Activated CD8-positive, alpha-beta memory T cell treated with anti-CD3 and anti-CD28 coated beads, Interleukin-2, amount 50 U/mL, for 1 hour (primary cell): ENCODE data around the gene RASSF1.
A peak's percentile ranks its signal among the peaks of the same experiment; 100 is the strongest.

Source experiments
- DNase-seq: peaks from one replicate; pipeline ENCODE4 v3.0.0-alpha.2; 2020; ENCODE audit errors: extremely low read depth

RASSF1 gene

DNA sequence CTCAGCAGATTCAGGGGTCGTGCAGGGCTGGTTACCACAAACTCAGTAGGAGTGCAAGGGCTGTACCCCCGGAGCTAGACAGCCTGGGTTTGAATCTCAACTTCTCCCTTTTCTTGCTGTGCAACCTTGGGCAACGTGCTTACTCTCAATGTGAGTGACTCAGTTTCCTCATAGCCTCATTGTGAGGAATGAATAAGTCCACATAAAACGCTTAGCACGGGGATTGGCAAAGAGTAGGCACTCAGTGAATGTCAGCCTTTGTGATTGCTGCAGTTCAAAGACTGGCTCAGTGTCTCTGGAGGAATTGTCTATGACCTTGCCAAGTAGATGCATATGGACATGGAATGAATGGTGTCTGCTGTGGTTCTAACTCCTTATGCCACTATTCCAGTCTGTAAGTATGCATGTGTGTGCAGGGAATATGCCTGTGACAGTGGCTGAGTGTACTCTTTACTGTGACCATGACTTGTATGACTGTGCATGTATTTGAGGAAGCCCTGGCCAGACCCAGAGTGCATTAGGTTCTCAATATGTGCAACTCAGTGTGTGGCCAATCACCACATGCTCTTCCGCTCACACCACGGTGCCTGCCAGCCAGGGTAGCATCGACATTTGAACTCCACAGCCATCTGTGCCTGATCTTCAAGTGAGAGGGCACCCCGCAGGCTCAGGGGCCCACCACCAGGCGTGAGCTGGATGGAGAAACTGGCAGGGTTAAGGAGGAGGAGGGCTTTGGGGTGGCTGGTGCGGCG, 40.5 kb downstream of the RASSF1 start:
- DNase-seq, result no peak

DNA sequence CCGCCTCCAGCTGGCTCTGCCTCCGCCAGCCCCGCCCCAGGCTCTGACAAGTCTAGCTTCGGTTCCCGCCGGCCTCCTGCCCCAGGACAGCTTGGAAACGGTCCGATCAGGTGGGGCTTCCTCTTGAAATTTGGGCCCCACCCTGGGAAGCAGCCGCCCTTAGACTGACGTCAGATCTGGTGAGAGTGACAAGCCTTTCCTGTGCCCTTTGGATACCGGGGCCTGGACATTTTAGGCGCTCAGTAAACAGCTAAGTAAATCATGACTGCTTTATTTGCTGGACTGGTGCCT, 41.1 kb downstream of the RASSF1 start:
- no peak for DNase-seq

GRCh38 chr3:50298836-50299637, 41.6 kb downstream of the RASSF1 start, which contains the start of the genes HYAL3 and NAA80:
HYAL3 (minus strand) TSS chr3:50299405; CDS start chr3:50295602, 3,803 bp downstream.
NAA80 (minus strand) TSS chr3:50299405; CDS start chr3:50297463, 1,942 bp downstream.
- DNase-seq, result peak; percentile 98

- no peak for DNase-seq
These were observed 42.5 kb downstream of the RASSF1 start for GRCh38 chr3:50297896-50298725.

DNA sequence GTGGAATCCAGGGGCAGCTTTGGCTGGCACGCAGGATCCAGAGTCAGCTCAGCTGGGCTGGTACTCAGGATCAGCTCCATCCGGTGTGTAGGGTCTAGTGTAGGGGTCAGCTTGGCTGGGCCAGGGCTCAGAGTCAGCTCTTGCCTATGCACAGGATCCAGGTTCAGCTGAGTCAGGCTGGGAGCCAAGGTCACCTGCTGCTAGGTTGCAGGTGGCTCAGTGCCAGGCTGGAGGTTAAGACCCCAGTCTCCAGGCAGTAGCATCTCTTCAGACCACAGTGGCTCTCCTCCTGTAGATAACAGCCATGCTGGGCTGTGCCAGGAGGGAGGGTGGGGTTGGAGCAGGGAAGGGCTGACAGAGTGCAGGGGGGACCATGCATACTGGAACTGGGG, 43.3 kb downstream of the RASSF1 start:
- no peak for DNase-seq

DNA sequence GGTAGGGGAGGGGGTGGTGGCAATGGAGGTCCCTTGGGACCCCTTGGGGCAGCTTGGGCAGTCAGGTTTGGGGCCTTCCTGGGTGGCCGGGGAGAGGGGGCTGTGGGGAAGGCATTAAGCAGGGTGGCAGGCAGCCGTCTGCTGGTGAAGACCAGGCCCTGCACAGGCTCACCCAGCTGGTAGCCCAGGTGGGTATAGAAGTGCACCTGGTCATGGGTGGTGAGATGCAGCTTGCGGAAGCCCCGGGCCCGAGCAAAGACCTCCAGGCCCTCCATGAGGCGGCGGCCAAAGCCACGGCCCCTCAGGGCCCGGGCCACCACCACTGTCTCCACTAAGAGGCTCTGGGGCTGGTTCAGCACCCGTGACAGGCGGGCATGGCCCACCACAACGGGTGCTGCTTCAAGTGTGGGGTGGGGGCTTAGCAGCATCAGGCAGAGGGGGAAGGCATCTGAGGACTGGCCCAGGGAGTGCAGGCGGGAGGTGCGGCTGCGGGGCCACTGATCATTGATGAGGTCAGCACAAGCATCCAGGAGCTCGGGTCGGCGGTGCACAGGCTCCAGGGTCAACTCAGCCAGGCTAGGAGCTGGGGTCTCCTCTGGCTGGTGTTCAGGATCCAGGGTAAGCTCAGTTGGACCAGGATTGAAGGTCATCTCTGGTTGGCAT, 43.8 kb downstream of the RASSF1 start:
- DNase-seq, result no peak

DNA sequence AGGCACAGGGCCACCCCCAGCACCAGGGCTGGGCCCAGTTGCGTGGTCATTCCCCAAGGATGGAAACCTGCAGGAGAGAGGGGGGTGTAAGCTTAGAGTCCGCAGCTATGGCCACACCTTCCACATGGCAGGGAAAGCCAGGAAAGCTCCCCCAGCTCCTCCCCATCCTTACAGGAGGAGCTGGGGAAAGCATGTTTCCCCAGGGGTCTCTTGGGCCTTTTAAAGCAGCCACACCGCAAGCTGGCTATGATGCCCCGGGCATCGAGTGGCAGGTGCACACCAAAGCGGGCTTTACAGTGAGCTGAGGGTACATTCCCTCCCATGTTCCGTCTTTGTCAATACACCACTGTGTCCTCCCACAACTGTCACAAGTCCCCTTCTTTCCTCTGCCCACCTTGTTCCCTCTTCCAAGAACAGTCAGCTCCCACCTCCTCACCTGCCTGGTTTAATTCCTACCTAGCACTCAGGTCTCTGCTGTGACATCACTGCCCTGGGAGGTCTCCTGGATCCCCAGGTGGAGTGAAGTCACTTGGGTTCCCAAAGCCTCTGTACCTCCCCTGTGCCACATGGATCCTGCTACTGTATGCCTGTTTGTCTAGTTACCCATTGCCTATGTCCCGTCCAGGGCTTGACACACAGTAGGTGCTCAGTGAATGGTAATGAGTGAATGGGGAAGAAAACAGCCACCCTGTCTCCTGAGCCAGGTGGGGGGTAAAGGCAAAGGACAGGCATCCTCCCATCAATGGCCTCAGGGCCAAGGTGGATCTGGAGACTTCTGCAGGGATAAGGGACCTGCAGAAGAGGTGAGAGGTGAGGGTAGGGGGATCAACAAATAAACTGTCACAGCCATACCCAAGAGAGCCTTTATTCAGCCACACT, 44.8 kb downstream of the RASSF1 start:
- DNase-seq, result no peak

DNA sequence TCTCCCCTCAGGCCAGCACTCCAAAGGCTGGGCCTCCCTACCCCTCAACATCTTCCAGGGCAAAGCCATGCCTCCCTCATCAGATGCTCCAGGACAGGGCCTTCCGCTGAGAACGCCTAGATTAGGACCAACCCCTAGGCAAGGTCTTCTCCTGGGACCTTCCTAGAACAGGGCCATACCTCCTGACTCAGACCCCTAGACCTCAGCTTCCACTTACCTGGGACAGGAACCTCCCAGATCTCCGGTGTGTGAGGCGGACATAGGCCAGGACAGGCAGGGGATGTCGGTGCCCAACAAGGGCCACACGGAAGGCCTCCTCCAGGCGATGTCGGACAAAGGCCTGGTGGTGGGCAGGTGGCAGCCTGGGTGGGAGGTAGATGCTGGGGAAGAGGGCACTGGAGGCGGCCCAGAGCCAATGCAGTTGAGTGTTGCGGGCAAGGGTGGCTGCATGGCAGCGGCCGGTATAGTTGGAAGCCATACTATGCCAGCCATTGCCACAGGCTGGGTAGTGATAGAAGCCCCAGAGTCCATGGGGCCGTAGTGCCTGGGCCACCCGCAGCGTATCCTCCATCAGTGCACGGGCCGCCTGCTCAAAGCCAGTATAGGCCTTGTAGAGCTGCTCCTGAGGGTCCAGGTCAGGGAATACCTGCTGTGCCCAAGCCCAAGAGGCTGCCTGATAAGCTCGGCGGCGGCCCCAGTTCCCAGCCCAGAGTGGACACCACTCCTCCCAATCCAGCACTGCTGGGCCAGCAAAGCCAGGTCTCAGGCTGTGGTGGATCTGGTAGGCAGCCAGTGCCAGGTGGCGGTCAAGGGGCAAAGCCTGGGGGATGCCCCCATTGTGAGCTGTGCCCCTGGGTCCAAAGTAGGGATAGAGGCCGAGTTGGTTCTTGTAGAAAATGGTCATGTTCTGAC, 45.9 kb downstream of the RASSF1 start:
- no peak for DNase-seq

DNA sequence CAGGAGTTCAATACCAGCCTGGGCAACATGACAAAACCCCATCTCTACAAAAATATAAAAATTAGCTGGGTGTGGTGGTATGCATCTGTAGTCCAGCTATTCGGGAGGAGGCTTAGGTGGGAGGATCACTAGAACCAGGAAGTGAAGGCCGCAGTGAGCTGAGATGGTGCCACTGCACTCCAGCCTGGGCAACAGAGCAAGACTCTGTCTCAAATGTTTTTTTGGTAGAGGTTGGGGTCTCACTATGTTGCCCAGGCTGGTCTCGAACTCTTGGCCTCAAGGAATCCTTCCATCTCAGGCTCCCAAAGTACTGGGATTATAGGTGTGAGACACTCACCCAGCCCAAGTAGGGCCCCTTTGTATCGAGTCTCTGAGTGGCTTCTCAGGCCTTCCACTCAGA, 46.5 kb downstream of the RASSF1 start:
- no peak for DNase-seq

GRCh38 chr3:50293079-50293801, 47.4 kb downstream of the RASSF1 start:
- no peak for DNase-seq

- DNase-seq, result peak; percentile 86
These were observed 48.2 kb downstream of the RASSF1 start, which contains the start of gene IFRD2 for GRCh38 chr3:50292159-50293078. IFRD2 (minus strand) TSS chr3:50292429; CDS start chr3:50292274, 155 bp downstream.

DNA sequence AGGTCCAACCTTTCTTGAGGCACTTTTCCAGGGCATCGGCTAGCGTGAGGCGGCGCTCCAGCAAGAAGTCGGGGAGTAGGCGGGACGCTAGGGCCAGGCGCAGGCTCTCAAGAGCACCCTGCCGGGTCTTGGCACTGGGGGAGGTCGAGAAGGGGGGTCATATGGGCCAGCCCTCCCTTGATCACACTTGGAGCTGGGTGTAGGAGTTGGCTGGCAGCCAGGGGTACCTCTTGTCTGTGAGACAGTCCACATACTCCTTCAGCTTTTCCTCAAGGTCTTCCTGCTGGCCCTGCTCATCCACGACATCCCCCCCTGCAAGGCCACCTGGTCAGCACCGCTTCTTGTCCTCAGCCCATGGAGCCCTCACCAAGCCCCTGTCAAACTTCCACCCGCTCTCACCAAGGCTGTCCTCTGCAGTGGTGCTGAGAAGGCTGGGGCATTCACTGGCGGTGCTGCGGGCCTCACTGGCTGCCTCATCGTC, 50.4 kb downstream of the RASSF1 start:
- no peak for DNase-seq

DNA sequence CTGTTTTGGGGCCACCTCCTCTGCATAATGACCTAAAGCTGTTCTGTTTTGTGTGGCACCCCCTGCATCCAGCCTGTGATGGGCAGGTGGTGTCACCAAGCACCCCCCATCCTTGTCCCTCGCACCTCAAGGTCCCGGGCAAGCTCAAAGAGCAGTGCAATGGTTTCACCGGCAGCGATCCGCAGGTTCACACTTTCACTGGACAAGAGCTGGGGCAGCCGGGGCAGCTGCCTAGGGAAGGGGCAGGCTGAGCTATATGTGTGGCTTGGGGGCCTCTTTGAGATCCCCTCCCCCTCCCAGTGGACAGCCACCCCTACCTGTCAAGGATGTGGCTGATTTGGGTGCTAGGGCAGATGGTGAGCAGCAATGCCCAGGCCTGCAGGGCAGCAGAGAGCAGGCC, 51.5 kb downstream of the RASSF1 start:
- DNase-seq, result no peak

- no peak for DNase-seq
These were observed 52.1 kb downstream of the RASSF1 start for GRCh38 chr3:50288387-50289007.

- no peak for DNase-seq
These were observed 53.4 kb downstream of the RASSF1 start for GRCh38 chr3:50287262-50287661.

- no peak for DNase-seq
These were observed 54.1 kb downstream of the RASSF1 start for GRCh38 chr3:50286322-50287227.
